Subcutaneous adipose tissue (tissue), 4 donors: ENCODE results near the gene SKOR1. TPM values are rescaled to one million over a fixed set of nuclear protein-coding genes. Genes with fewer than 3 reads are reported as not detected.

Experiments used
- CTCF ChIP-seq: fragments of 450-650 bp; IDR thresholded peaks from one replicate; pipeline ENCODE4 v1.5.1; 2016; ENCODE audit warnings: low read depth, mild to moderate bottlenecking, control low read depth, antibody characterized with exemption, moderate library complexity
- total RNA-seq, 4 donors: library from RNA; depleted of rRNA; stranded (reverse); fragments of >200 nt; gene quantifications; one replicate each; pipeline ENCODE4 v1.1.0, GENCODE V29; 2016

The SKOR1 gene
- total RNA-seq, 4 donors from 2014 or later, result 0.17 to 2.8 (median 0.44) TPM; not detected in 1

GRCh38 chr15:67805666-67806516 is 19.4 kb upstream of the SKOR1 start:
- TF ChIP-seq CTCF, result no peak

- no peak for TF ChIP-seq CTCF
Observed at GRCh38 chr15:67806536-67806935, 18.8 kb upstream of the SKOR1 start.

GRCh38 chr15:67807141-67807540 is 18.2 kb upstream of the SKOR1 start:
- no peak for TF ChIP-seq CTCF

- TF ChIP-seq CTCF, result no peak
Observed at GRCh38 chr15:67807836-67808235, 17.5 kb upstream of the SKOR1 start.

GRCh38 chr15:67808821-67809220 is 16.5 kb upstream of the SKOR1 start:
- no peak for TF ChIP-seq CTCF

GRCh38 chr15:67809441-67809840 is 15.9 kb upstream of the SKOR1 start:
- TF ChIP-seq CTCF, result no peak

GRCh38 chr15:67809866-67810265 is 15.4 kb upstream of the SKOR1 start:
- no peak for TF ChIP-seq CTCF
